Mammary epithelial cell (primary cell): ENCODE results near the gene RYR2.

Experiments
- EZH2 ChIP-seq: IDR thresholded peaks from 2 replicates; pipeline ENCODE4 v1.6.1; 2012; ENCODE audit warnings: low read length, inconsistent platforms, borderline replicate concordance
- TF ChIP-seq, protein P1 (sequence below), 2 donors: IDR thresholded peaks in 1 of 2; conservative IDR thresholded peaks in 1 of 2; 2 replicates each; pipeline ENCODE4 v1.5.1; 2011 to 2012; ENCODE audit warnings: inconsistent platforms in 2 of 2, low read length in 2 of 2, mild to moderate bottlenecking in 2 of 2, control low read depth in 1 of 2, low read depth in 1 of 2; ENCODE audit not compliant: insufficient read depth in 1 of 2; ENCODE audit errors: extremely low read depth in 1 of 2

DNA sequence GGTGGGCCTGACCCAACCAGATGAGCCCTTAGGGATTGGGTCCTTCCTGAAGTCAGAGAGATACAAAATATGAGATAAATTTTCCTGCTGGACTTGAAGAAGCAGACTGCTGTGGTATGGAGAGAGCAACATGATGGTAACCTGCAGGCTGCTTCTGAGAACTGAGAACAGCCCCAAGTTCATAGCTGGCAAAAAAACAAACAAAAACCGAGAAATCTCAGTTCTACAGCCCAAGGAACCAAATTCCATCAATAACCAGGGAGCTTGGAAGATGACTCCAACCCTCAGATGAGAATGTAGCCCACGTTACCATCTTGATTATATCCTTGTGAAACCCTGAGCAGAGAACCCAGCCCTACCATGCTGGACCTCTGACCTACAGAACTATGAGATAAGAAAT lies 532.6 kb downstream of the RYR2 start:
- no peak for TF ChIP-seq EZH2
- TF ChIP-seq, protein P1, sequence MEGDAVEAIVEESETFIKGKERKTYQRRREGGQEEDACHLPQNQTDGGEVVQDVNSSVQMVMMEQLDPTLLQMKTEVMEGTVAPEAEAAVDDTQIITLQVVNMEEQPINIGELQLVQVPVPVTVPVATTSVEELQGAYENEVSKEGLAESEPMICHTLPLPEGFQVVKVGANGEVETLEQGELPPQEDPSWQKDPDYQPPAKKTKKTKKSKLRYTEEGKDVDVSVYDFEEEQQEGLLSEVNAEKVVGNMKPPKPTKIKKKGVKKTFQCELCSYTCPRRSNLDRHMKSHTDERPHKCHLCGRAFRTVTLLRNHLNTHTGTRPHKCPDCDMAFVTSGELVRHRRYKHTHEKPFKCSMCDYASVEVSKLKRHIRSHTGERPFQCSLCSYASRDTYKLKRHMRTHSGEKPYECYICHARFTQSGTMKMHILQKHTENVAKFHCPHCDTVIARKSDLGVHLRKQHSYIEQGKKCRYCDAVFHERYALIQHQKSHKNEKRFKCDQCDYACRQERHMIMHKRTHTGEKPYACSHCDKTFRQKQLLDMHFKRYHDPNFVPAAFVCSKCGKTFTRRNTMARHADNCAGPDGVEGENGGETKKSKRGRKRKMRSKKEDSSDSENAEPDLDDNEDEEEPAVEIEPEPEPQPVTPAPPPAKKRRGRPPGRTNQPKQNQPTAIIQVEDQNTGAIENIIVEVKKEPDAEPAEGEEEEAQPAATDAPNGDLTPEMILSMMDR (conservative IDR thresholded peaks at IDR 0.05 in 1 of 2, IDR thresholded peaks at IDR 0.05 in 1 of 2; ENCODE audit: extremely low read depth in 1 of 2, insufficient read depth in 1 of 2, low read depth in 1 of 2, low read length in 2 of 2) = no peak
